ENCODE results near the gene PCSK4.
A peak's percentile ranks its signal among the peaks of the same experiment; 100 is the strongest.
"Not testable (repeated sequence)": the region's sequence is repeated elsewhere in the genome, so short reads cannot be mapped to it uniquely, and the experiment has no call there.

The PCSK4 gene

GRCh38 chr19:1445932-1446712 is 44.0 kb downstream of the PCSK4 start:
- H3K27ac ChIP-seq: no peak overlapping the region
- no peak for TF ChIP-seq CTCF (conservative IDR thresholded peaks at IDR 0.05; ENCODE audit: low read depth)
- peak; percentile 47 for DNase-seq (ENCODE audit: low spot score)
- POLR2A ChIA-PET (ENCODE audit: low non-redundant PET): no interaction called here
- CTCF ChIA-PET: interaction anchor here (0.6 to 1.9 kb wide), 8 partner anchors 7 to 61 kb away, joined by 3 to 11 read pairs (median 4); no protein-coding TSS in a partner anchor

GRCh38 chr19:1445185-1445931 is 44.8 kb downstream of the PCSK4 start:
- peak; percentile 71 for DNase-seq (ENCODE audit: low spot score)
- TF ChIP-seq CTCF (conservative IDR thresholded peaks at IDR 0.05; ENCODE audit: low read depth): peak; percentile 98
- H3K27ac ChIP-seq: peak overlapping the region; percentile 82
- POLR2A ChIA-PET (ENCODE audit: low non-redundant PET): no interaction called here
- CTCF ChIA-PET: interaction anchor here (0.6 to 1.9 kb wide), 12 partner anchors 8 to 1353 kb away, joined by 3 to 11 read pairs (median 4); no protein-coding TSS in a partner anchor

- TF ChIP-seq CTCF (conservative IDR thresholded peaks at IDR 0.05; ENCODE audit: low read depth): no peak
- no peak for DNase-seq (ENCODE audit: low spot score)
- ChIA-PET CTCF (no interaction called here), POLR2A (ENCODE audit: low non-redundant PET) (no interaction called here)
- H3K27ac ChIP-seq: peak overlapping the region; percentile 82
These were observed 48.3 kb downstream of the PCSK4 start for GRCh38 chr19:1441677-1442438.

- DNase-seq (ENCODE audit: low spot score): no peak
- ChIA-PET POLR2A (ENCODE audit: low non-redundant PET) (no interaction called here), CTCF (no interaction called here)
- TF ChIP-seq CTCF (conservative IDR thresholded peaks at IDR 0.05; ENCODE audit: low read depth): no peak
- H3K27ac ChIP-seq: peak overlapping the region; percentile 82
These were observed 49.1 kb downstream of the PCSK4 start for GRCh38 chr19:1441022-1441426.

- H3K27ac ChIP-seq: peak overlapping the region; percentile 82
- POLR2A ChIA-PET (ENCODE audit: low non-redundant PET): interaction anchor here (0.5 kb wide), 1 partner anchor 831 kb away, joined by 3 read pairs; no protein-coding TSS in a partner anchor
- CTCF ChIA-PET: interaction anchor here (0.5 kb wide), 1 partner anchor 91 kb away, joined by 3 read pairs; no protein-coding TSS in a partner anchor
These were observed 49.7 kb downstream of the PCSK4 start for GRCh38 chr19:1440418-1440801.

GRCh38 chr19:1439525-1440417 is 50.4 kb downstream of the PCSK4 start:
- ChIA-PET CTCF (interaction anchor here (0.5 to 0.7 kb wide), 2 partner anchors 15 to 91 kb away, joined by 3 to 4 read pairs; no protein-coding TSS in a partner anchor), POLR2A (ENCODE audit: low non-redundant PET) (interaction anchor here (0.5 kb wide), 1 partner anchor 832 kb away, joined by 3 read pairs; no protein-coding TSS in a partner anchor)
- peak overlapping the region; percentile 82 for H3K27ac ChIP-seq
- not testable (repeated sequence) for DNase-seq (ENCODE audit: low spot score)

More at GRCh38 chr19:1440418-1440801, 49.7 kb downstream of the PCSK4 start:
- no peak for DNase-seq (ENCODE audit: low spot score)
- no peak for TF ChIP-seq CTCF (conservative IDR thresholded peaks at IDR 0.05; ENCODE audit: low read depth)
